ENCODE measurements around the gene TBL2. TPM values are rescaled to one million over a fixed set of nuclear protein-coding genes. Genes with fewer than 3 reads are reported as not detected.
"Not testable (repeated sequence)": the region's sequence is repeated elsewhere in the genome, so short reads cannot be mapped to it uniquely, and the experiment has no call there.

The TBL2 gene
- total and polyA plus RNA-seq, 10 donors = 8.1 to 31.2 (median 24.9) TPM

GRCh38 chr7:73613954-73614735 lies 35.8 kb upstream of the TBL2 start:
- peaks cover 0 to 78% (median 18%) of the 10 kb centered on the region in 7 donors for H3K27me3 ChIP-seq (replicated peaks in 1 of 7)
- H3K27ac ChIP-seq = no peak overlapping the region
- DNase-seq = no peak
- no peaks in the 10 kb centered on the region for H3K4me1 ChIP-seq
- TF ChIP-seq POLR2AphosphoS5 (IDR thresholded peaks at IDR 0.05) (no peak), CTCF (IDR thresholded peaks at IDR 0.05 in 8 of 11, conservative IDR thresholded peaks at IDR 0.05 in 3 of 11) (no peak), POLR2A (IDR thresholded peaks at IDR 0.05) (no peak)
- WGBS, 5 donors = 61 to 72% (median 65%) methylated on average over 14 of the region's 14 CpGs
- no peaks in the 10 kb centered on the region for H3K36me3 ChIP-seq
- H3K9me3 ChIP-seq = no peaks in the 10 kb centered on the region
- H3K4me3 ChIP-seq = no peak overlapping the region
- intact Hi-C loops (cut with DNase I; ENCODE audit: low total_unique reads) = no loop called here

GRCh38 chr7:73612598-73613269 lies 34.4 kb upstream of the TBL2 start:
- Histone ChIP-seq H3K27ac (no peak overlapping the region), H3K27me3 (replicated peaks in 1 of 7) (peaks cover 0 to 70% (median 18%) of the 10 kb centered on the region in 7 donors), H3K4me1 (no peaks in the 10 kb centered on the region), H3K4me3 (no peak overlapping the region), H3K36me3 (no peaks in the 10 kb centered on the region), H3K9me3 (no peaks in the 10 kb centered on the region)
- TF ChIP-seq POLR2A (IDR thresholded peaks at IDR 0.05) (no peak), POLR2AphosphoS5 (IDR thresholded peaks at IDR 0.05) (no peak), CTCF (IDR thresholded peaks at IDR 0.05 in 8 of 11, conservative IDR thresholded peaks at IDR 0.05 in 3 of 11) (no peak)
- intact Hi-C loops (cut with DNase I; ENCODE audit: low total_unique reads) = no loop called here
- WGBS, 5 donors = 5 to 11% (median 8%) methylated on average over 11 of the region's 11 CpGs
- DNase-seq = no peak

- WGBS, 5 donors = 64 to 76% (median 66%) methylated on average over 11 of the region's 11 CpGs
- H3K36me3 ChIP-seq = no peaks in the 10 kb centered on the region
- H3K27ac ChIP-seq = no peak overlapping the region
- H3K27me3 ChIP-seq (replicated peaks in 1 of 7) = peaks cover 0 to 82% (median 29%) of the 10 kb centered on the region in 7 donors
- no peak for DNase-seq
- no peaks in the 10 kb centered on the region for H3K9me3 ChIP-seq
- H3K4me1 ChIP-seq = peaks cover 0 to 11% (median 8%) of the 10 kb centered on the region in 6 donors
- H3K4me3 ChIP-seq = no peak overlapping the region
- no peak for TF ChIP-seq CTCF (IDR thresholded peaks at IDR 0.05 in 8 of 11, conservative IDR thresholded peaks at IDR 0.05 in 3 of 11)
- intact Hi-C loops (cut with DNase I; ENCODE audit: low total_unique reads) = no loop called here
These were observed 32.7 kb upstream of the TBL2 start for GRCh38 chr7:73611017-73611555.

- H3K4me3 ChIP-seq = no peak overlapping the region
- H3K4me1 ChIP-seq = peaks cover 0 to 11% (median 8%) of the 10 kb centered on the region in 6 donors
- no peak for DNase-seq
- intact Hi-C loops (cut with DNase I; ENCODE audit: low total_unique reads) = no loop called here
- peaks cover 0 to 83% (median 31%) of the 10 kb centered on the region in 7 donors for H3K27me3 ChIP-seq (replicated peaks in 1 of 7)
- H3K9me3 ChIP-seq = no peaks in the 10 kb centered on the region
- TF ChIP-seq POLR2A (IDR thresholded peaks at IDR 0.05) (no peak), POLR2AphosphoS5 (IDR thresholded peaks at IDR 0.05) (no peak), CTCF (IDR thresholded peaks at IDR 0.05 in 8 of 11, conservative IDR thresholded peaks at IDR 0.05 in 3 of 11) (no peak)
- H3K36me3 ChIP-seq = no peaks in the 10 kb centered on the region
- H3K27ac ChIP-seq = no peak overlapping the region
- WGBS, 5 donors = 66 to 81% (median 79%) methylated on average over 4 of the region's 4 CpGs
These were observed 31.7 kb upstream of the TBL2 start for GRCh38 chr7:73610105-73610504.

GRCh38 chr7:73607692-73607983 lies 29.3 kb upstream of the TBL2 start:
- 41 to 56% (median 56%) methylated on average over 4 to 5 of the region's 5 CpGs for WGBS, 5 donors
- H3K27me3 ChIP-seq (replicated peaks in 1 of 7) = peaks cover 0 to 73% (median 20%) of the 10 kb centered on the region in 7 donors
- not testable (repeated sequence) for DNase-seq

More at GRCh38 chr7:73607692-73607983, 29.3 kb upstream of the TBL2 start:
- intact Hi-C loops (cut with DNase I; ENCODE audit: low total_unique reads) = loop anchor here (2.0 to 10.0 kb wide), 2 partner anchors 121 to 247 kb away; no protein-coding TSS in a partner anchor
- H3K36me3 ChIP-seq, H3K27ac ChIP-seq, H3K4me3 ChIP-seq, H3K9me3 ChIP-seq: not testable (repeated sequence)
- H3K4me1 ChIP-seq = peaks cover 0 to 11% (median 8%) of the 10 kb centered on the region in 6 donors

Measured in spleen (tissue), 11 donors.